Measurements from ENCODE around the gene EOLA2. TPM values are rescaled to one million over a fixed set of nuclear protein-coding genes. Genes with fewer than 3 reads are reported as not detected.

The EOLA2 gene
- total and polyA plus RNA-seq, 9 of the 15 experiments (the other 6 are each of a cell fraction or from before 2014, with no cell fraction given): 27.7 to 61.5 (median 44.3) TPM

- Histone ChIP-seq H3K79me2 (ENCODE audit: control insufficient read depth, insufficient read depth, low read length) (no peaks in the 10 kb centered on the region), H3K27ac (ENCODE audit: extremely low read depth, low read depth, low read length) (no peak overlapping the region), H3K4me3 (no peak overlapping the region), H3K27me3 (ENCODE audit: control insufficient read depth in 2 of 2, insufficient read depth in 2 of 2, low read length in 2 of 2) (no peaks in the 10 kb centered on the region), H2AFZ (ENCODE audit: low read depth, low read length) (no peak overlapping the region), H3K36me3 (ENCODE audit: control insufficient read depth, insufficient read depth, low read length) (peaks cover 12% of the 10 kb centered on the region; the same call in 2 of the 3 replicates), H3K9ac (ENCODE audit: insufficient read depth in 1 of 2, low read depth in 2 of 2, low read length in 2 of 2) (no peak overlapping the region), H3K9me1 (ENCODE audit: control insufficient read depth, insufficient read depth, low read length) (no peaks in the 10 kb centered on the region), H4K20me1 (replicated peaks; ENCODE audit: control insufficient read depth, insufficient read depth, low read length) (no peaks in the 10 kb centered on the region), H3K9me3 (replicated peaks; ENCODE audit: control insufficient read depth, insufficient read depth, low read depth, low read length) (no peaks in the 10 kb centered on the region), H3K4me2 (ENCODE audit: insufficient read depth, low read length) (no peak overlapping the region), H3K4me1 (replicated peaks in 1 of 2; ENCODE audit: control insufficient read depth in 2 of 2, insufficient read depth in 2 of 2, low read length in 2 of 2) (peaks cover 0 to 3% of the 10 kb centered on the region in 2 experiments; a peak in 2 of 5 replicates)
- POLR2A ChIA-PET: no interaction called here
- DNase-seq (ENCODE audit: extremely low read depth in 1 of 4, low spot score in 3 of 4): peak in 2 of 4 experiments; percentile 14 to 22
- TF ChIP-seq CTCF (IDR thresholded peaks at IDR 0.05 in 2 of 3, conservative IDR thresholded peaks at IDR 0.05 in 1 of 3; ENCODE audit: insufficient read depth in 2 of 3, low read depth in 1 of 3, low read length in 3 of 3) (peak; percentile 33 to 43 (median 37); a peak in 5 of 6 replicates), HOXB6 (CRISPR knock-in tag; IDR thresholded peaks at IDR 0.05; ENCODE audit: borderline replicate concordance) (no peak), RAD21 (CRISPR knock-in tag; conservative IDR thresholded peaks at IDR 0.05 in 1 of 2, IDR thresholded peaks at IDR 0.05 in 1 of 2) (peak in 1 of 2 experiments; percentile 55; a peak in 2 of 4 replicates), CUX1 (CRISPR knock-in tag; IDR thresholded peaks at IDR 0.05) (no peak), ZMIZ1 (IDR thresholded peaks at IDR 0.05; ENCODE audit: low read depth in 2 of 2, low read length in 2 of 2) (no peak)
- in situ Hi-C loops (cut with MboI) (loop anchor here (25.0 kb wide), 1 partner anchor 749 kb away; no protein-coding TSS in a partner anchor), intact Hi-C loops (cut with micrococcal nuclease) (no loop called here)
- no TSS peak for BruUV-seq (replicated peaks)
- ATAC-seq: peak; percentile 81
- 56% methylated on average over 8 of the region's 9 CpGs for WGBS (ENCODE audit: insufficient coverage, low coverage, missing lambda C conversion rate)
- CTCF ChIA-PET (ENCODE audit: low intra/inter-chr PET ratio): no interaction called here
- FAIRE-seq: peak; percentile 60
Observed at GRCh38 chrX:149962859-149963757, 24.8 kb upstream of the EOLA2 start.

All from K562 (cell line).